ENCODE data around the gene EMSY.
"Not testable (repeated sequence)": the region's sequence is repeated elsewhere in the genome, so short reads cannot be mapped to it uniquely, and the experiment has no call there.

Gene EMSY

DNA sequence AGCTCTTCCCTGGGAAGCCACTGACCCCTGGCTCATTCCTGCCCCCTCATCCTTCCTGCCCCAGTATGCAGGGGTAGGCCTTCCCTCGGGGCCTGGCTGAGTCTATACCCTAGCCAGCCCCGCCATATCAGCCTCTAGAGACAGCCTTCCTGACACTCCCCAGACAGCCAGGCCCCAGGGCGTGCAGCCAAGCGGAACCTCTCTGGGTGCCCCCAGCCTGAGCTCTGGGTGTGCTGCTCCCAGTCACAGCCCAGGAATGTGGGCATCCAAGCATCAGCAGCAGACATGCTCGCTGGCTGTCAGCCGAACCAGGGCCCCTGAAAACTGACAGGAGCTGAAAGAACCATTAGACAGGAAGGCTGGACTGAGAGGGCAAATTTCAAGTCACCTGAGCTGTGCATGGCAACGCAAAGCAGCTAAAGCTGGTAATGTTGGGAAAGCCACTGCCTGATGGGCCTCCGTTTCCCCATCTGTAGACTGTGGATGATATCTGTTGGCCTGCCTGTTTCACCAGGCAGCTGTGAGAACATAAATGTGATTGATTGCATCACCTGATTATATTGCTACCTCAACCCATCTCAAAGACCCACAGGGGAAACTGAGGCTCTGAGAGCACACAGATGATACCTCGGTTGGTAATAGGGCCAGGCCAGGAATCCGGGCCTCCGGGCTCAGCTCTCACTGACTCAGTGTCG is 132.6 kb downstream of the EMSY start:
- no peak for DNase-seq

DNA sequence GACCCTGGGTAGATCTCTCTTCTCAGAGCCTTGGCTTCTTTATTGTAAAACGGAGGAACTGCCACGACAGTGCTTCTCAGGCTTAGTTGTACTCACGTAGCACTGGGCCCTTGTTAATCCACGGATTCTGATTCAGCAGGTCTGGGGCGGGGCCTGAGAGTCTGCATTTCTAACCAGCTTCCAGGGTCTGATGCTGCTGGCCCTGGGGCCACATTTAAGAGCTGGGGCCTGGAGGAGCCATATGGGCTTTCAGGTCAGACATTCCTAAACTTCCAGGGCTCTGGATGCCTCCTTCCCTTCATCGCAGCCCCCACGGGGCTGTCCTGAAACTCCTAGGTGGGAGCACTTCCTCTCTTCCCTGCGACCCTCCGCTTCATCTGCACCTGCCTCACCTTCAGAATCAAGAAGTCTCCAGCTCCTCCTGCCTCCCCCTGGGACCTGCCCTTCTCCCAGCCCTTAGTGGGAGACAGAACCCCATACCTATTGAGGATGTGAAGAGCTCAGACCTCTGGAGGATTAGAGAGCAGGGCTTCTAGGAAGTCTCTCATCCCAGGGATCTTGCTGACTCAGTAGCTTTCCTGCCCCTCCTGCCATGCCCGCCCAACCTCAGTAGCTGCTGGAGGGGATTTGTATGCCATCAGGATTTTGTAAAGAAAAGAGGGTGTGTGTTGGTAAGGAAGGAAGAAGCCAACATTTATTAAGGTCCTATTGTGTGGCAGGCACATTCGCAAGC is 133.3 kb downstream of the EMSY start:
- no peak for DNase-seq

DNA sequence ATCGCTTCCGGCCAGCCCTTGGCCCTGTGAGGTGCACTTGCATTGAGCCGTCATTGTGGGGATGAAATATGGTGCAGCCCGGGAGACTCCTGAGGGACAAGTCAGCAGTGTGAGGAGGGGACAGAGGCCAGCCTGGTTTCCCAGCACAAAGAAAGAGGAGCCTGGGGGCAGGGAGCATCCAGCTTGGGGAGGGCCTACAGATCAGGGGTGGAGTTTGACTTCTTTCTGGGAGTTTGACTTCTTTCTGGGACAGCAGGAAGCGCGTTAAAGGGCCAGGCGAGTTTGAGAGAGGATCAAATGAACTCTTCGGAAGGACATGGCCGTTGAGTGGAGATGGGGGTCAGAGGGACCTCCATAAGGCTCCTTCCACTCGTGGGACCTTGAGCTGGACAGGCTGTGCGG is 133.8 kb downstream of the EMSY start:
- DNase-seq, result no peak

DNA sequence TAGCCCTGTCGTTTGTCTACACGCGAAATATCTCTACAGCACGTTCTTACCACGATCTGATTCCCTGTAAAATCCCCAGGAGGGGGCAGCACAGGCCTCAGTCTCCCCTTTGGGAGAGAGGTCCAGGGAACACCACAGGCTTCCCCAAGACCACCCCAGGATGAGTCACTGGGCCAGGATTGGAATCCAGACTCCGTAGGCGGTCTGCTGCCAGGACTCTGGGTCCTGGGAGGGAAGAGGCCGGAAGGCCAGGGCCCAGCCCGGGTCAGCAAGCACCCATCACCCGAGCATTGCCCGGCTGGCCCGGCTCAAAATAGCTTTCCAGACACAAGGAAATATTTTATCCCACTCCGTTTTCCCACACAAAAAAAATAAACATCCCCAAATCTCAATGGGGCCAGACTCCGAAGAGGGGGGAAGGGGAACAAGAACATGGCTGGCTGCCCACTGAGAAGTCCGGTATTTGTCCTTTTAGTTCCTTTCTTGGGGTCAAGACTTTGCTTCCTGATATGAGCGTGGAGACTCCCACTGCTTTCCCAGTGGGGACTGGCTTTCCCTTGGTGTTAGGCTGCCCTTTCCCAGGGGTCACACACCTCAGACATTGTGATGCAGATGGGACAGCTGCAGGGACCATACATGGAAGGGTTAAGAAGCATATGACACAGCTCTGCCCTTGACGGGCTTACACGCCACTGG is 134.4 kb downstream of the EMSY start:
- no peak for DNase-seq

DNA sequence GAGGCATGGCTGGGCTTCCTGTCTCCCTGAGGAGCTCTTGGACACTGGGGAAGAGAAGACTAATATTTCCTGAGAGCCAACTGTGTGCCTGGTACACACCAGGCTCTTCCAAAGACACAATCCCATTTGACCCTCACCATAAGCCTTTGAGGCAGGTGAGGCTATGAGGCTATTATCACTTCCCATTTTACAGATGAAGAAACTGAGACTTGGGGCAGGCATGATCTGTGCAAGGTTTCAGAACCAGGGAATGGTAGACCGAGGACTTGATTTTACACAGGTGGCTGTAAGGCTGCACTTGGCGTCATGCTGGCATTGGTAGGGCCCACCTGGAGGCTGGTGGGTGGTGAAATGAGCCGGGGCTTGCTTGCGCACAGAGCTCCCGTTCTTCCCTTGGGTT is 134.9 kb downstream of the EMSY start:
- no peak for DNase-seq

DNA sequence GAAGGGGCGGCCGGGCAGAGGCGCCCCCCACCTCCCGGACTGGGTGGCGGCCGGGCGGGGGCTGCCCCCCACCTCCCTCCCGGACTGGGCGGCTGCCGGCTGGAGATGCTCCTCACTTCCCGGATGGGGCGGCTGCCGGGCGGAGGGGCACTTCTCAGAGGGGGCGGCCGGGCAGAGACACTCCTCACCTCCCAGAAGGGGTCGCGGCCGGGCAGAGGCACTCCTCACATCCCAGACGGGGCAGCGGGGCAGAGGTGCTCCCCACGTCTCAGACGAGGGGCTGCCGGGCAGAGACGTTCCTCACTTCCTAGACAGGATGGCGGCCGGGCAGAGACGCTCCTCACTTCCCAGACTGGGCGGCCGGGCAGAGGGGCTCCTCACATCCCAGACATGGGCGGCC is 137.7 kb downstream of the EMSY start:
- DNase-seq, result not testable (repeated sequence)

DNA sequence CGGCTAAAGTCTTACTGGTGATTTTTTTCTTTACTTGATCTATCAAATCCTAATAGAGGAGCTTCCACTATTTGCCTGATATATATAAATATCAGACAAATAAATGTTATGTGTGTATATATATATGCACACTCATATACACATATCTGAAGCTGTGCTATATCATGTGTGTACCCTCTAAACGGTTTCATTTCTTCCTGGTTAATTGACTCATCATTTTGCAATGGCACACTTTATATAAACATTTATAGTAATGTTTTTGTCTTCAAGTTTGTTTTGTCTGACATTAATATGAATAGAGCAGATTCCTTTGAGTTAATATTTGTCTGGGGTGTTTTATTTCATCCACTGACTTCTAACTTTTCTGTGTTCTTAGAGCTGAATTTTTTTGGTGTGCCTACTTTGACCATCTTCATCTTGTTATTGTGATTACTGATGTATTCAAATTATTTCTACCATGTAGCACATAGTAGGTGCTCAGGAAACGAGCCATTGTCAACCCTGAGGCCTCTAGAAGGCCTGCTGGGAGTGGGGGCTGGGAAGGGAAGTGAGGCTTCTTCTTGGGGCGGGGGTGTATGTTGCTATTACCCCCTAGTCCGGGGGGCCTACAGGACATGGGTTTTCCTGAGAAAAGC is 143.1 kb downstream of the EMSY start:
- no peak for DNase-seq

DNA sequence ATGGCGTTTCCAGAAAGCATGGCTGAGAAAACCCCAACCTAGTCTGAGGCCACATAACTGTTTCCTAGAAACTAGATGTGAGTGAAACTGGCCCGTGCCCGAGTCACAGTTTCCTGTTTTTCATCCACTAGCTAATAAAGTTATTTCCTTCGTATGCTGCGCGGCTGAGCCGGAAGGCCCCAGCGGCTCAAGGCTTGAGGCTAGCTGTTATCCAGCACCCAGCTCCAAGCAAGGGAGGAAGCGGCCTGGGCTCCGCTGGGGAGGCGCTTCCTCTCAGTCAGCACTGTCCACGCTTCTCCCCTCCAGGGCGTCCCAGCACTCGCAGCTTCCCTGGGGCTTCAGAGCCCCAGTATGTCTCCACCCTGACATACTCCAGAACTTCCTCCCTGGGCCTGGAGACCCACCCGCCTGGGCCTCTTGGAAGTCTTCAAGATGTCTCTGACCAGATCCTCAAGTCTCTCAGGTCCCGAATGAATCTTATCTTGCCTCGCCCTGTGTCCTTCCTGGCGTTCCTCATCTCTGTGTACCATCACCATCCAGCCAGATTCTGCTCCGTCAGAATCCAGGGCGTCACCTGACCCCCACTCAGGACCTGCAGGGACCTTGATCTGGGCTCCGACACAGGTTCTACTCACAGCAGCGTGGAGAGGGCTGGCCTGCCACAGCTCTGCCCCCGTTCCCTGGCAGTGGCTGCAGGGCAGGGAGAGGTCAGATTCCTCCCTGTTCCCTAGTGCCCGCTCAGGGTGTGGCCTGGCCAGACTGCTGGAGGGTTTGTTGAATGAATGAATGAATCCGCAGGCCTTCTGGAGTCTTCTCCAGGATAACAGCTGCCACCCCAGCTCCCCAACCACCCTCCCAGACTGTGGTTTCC is 143.9 kb downstream of the EMSY start:
- peak; percentile 70 for DNase-seq

DNA sequence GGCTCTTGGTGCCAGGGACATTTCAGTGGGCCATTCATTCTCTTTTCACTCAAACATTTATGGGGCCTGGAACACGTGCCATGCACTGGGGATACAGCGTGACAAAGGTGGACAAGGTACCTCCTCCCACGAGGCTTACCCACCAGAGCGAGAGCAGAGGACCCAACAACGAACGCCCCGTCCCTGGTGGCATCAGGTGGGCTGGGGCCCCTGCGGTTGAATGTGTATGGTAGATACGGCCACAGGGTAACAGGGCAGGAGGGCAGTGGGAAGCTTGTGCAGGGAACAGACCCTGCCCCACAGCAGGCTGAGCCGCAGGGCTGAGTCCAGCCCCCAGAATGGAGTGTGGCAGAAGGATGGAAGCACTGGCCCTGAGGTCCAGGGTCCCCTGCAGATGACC is 144.7 kb downstream of the EMSY start:
- DNase-seq, result no peak

DNA sequence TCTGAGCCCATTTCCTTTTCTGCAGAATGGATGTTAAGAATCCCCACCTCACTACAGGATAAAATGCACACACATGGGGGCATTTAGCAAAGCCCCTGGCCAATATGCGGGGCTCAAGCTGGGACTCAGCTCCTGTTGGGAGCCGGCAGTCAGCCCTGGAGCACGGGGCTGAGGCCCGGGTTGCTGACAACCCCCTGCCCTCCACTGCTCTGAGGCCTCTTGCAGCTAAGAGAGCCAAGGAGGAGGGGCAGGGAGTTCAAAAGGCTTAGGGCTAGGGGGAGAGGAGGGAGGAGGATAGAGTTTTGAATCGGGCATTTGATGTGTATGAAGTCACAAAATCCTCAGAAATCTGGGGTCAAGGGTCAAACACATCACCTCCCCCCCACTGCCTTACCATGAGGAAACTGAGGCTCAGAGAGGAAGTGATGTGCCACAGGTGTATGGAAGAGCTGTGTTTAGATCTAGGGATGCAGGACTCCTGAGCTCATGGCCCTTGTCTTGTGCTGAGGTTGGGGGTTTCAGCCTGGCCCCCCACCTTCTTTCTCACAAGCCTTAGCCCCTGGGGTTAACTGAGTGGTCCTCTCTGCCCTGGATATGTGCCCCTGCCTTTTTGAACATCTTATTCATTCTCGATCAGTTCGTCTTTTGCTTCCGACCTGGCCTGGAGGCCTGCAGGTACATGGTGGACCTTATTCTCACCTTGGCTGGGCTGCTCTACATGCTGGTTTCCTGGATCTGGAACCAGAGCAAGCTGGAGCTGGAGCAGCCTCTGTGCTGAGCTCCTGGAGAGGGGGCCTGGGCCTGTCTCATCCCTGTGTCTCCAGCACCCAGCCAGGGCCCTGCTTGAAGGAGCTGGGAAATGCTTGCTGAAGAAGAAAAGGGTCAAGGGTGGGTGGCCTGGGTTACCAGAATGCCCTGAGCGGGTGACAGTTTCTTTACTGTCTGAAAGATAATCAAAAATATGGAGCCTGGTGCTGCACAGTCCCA is 145.4 kb downstream of the EMSY start:
- DNase-seq, result no peak

DNA sequence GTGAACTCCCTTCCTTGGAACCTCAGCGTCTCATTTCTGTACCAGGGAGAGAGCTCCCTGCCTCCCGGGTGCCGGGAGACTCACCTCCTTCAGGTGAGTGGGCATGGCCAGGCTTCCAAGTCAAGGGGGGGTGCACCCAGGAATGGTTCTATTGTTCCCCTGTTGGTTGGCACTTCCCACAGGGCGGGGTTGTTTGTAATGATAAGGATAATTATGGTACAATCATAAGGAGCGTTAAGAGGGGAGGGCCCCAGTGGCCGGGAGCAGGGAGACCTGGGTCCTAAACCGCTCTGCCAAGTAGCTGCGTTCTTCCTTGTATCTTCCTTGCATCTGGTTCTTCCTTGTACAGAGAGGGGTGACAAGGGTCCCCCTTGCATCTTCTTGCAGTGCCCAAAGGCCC is 146.6 kb downstream of the EMSY start:
- no peak for DNase-seq

DNA sequence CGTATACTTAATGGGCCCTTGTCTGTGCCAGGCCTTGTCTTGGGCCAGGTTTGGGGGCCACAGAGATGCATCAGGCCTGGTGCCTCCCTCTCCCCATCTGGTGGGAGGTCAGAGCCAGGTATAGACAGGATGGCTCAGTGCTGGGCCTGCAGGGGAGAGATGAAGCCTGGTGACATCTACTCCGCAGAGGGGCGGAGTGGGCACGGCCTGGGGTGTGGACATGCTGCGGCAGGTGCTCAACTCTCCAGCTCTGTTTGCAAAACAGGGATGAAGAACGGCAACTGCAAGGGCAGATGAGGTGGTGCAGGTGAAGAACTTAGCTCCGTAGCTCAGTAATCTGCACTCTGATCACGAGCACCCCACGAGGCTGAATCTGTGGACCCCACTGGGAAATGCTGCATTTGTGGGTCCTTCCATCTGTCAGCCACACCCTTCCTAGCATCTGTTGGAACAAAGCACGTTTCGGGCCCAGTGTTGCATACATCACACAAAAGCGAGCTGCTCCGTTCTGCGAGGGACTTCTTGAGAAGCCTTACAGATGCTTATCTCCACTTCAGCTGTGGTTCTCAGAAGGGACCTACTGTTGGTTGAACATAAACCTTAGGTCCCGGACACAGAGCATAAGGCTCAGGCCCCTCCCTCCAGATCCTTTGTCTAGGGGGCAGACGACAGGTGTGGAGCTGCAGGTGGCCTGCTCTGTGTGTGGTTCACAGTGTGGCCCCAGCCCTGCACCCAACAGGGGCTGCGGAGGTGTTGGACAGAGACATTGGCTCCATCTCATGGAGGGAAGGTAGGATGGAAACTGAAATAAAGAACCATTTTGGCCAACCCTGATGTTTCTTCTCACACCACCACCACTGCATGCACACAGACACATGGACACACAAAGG is 147.5 kb downstream of the EMSY start:
- DNase-seq, result no peak

DNA sequence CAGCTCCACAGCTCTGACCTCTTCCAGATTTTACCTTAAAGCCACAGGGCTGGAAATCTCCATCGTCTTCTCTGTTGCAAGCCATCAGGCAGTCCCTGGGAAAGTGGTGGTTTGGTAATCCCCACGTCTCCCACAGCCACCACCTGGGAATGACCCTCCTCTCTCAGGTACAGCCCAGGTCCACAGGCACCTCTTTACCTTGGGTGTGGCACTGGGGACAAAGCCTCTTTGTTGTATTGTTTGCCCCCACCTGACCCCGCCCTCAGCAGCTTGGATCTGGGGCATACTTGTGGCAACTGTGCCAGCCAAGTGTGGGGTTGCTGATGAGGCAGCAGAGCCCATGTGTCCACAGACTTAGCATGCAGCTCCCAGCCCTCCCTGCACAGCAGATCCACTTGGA is 148.1 kb downstream of the EMSY start:
- DNase-seq, result no peak

DNA sequence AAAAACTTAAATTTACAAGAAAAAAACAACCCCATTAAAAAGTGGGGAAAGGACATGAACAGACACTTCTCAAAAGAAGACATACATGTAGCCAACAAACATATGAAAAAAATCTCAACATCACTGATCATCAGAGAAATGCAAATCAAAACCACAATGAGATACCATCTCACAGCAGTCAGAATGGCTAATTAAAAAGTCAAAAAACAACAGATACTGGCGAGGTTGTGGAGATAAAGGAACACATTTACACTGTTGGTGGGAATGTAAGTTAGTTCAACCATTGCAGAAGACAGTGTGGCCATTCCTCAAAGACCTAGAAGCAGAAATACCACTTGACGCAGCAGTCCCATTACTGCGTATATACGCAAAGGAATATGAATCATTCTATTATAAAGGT is 150.3 kb downstream of the EMSY start:
- not testable (repeated sequence) for DNase-seq

DNA sequence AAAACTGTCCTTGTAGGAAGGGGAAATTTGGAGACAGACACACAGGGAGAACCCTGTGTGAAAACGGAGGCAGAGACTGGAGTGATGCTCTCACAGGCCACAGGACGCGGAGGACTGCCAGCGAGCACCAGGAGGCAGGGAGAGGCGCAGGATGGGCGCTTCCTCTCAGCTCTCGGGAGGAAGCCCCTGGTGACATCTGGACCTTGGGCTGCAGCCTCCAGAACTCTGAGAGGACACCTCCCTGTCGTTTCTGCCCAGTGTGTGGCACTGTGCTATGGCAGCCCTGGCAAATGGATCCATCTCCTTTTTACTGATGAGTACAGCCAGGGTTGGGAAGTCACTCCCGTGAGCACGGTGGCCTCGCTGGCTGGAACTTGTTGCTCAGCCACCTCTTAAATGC is 151.8 kb downstream of the EMSY start:
- DNase-seq, result no peak

DNA sequence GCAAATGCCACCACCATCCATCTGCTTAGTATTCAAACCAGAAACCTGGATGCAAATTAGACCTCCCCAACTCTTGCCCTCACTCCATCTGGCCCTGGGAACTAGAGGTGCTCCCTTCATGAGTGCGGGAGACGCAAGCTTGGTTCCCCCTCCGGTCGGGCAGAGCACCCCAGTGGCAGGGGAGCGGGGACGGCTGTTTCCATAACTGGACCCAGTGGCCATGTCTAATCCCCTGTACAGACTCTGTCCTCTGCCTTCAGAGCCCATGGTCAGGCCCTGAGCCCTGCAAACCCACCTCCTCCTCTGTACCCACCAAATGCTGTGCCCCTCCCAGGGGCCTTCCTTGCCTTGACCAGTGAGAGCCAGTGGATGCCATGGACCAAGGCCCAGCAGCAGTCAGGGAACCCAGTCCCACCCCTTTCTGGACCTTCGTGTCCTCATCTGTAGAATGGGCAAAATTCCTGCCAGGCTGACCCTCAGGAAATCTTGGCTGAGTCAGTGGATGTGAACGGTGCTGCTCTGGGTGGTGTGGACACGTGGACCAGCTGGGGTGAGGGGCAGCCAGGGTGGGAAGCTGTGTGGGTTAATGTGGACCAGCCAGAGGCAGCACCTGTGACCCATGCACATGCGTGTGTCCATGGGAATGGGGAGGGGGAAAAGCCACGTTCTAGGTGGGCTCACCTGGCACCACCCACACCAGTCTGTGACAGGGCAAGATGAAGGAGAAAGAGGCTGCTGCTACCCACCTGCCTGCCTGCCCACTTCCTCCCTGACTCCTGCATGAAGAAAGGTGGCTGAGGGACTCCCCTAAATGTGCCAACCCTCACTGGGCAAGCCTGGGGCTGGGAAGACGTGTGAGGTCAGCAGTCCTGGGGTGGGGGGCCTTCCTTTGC is 153.0 kb downstream of the EMSY start:
- DNase-seq, result no peak

DNA sequence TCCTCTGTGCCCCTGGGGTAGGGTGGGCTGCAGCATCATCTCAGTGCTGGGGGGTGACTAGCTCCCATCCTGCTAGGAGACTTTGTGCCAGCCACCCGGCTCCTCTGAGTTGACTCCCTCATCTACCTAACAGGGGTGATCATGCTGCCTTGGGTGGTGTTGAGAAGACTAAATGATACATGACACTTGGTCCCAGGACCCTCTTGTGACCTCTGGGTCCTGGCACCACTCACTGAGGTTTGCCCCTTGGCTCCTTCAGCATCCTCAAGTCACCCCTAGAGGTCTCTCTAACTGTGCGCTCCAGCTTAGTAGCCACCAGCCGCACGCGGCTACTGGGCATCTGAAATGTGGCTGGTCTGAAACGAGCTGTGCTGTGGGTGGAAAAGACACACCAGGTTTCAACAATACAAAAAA is 153.6 kb downstream of the EMSY start:
- DNase-seq, result peak; percentile 39

DNA sequence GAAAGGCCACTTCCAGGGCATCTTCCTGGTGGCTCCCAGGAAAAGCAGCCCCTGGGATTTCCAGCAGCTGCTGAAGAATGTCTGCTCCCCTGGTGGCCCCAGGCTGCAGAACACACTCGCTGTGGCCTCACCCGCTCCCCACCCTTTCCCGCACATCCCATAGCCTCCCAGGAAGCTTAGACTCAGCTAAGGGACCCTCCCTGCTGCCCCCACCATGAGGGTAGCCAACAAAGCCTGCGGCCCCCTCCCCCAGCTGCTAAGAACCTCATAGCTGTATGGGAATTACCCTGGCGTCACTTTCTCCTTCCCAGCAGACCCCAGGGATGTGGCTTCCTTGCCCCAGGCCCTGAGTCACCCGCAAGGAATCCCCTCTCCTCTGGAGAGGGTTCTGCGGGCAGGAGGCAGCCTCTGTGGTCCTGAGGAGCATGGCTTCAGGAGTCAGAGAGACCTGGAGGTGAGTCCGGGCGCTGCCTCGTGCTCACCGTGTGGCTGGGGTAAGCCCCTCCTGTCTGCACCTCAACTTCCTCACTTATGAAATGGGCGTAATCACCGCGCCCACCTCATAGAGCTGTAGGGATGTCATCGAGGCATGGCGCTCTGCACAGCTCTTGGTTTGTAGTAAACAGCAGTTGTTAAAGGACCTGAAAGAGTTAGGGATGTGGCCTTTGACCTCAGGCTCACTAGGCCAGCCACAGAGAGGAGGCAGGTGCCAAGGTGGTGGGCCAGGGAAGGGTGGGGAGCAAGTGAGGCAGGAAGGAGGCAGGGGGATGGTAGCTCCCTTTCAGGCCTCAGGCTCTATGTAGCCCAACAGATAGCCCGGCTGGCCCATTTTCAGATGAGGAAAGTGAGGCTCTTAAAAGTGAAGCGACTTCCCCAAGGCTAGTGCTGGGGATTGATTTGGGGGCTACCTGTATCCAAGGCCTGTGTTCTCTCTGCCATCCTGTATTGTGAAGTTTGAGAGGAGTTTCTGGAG is 154.5 kb downstream of the EMSY start:
- no peak for DNase-seq
